ENCODE results near the gene TCL1A. TPM values are rescaled to one million over a fixed set of nuclear protein-coding genes. Genes with fewer than 3 reads are reported as not detected.
"Not testable (repeated sequence)": the region's sequence is repeated elsewhere in the genome, so short reads cannot be mapped to it uniquely, and the experiment has no call there.

Gene TCL1A
- total RNA-seq, 2 experiments from 2014 or later = 0.28 to 0.75 TPM

GRCh38 chr14:95679148-95679815 is 34.6 kb downstream of the TCL1A start:
- ATAC-seq (ENCODE audit: low read depth) = no peak
- Mint-ChIP-seq H3K27me3 (peaks cover 13% of the 10 kb centered on the region), H3K4me3 (no peak overlapping the region), H3K27ac (no peak overlapping the region), H3K9me3 (no peaks in the 10 kb centered on the region), H3K36me3 (no peaks in the 10 kb centered on the region), H3K4me1 (no peaks in the 10 kb centered on the region)
- POLR2A ChIA-PET = no interaction called here
- DNase-seq = no peak

- H3K4me1 Mint-ChIP-seq = no peaks in the 10 kb centered on the region
- POLR2A ChIA-PET = no interaction called here
- no peak overlapping the region for H3K27ac Mint-ChIP-seq
- no peak for ATAC-seq (ENCODE audit: low read depth)
- DNase-seq = no peak
- H3K4me3 Mint-ChIP-seq = no peak overlapping the region
- no peaks in the 10 kb centered on the region for H3K36me3 Mint-ChIP-seq
- H3K27me3 Mint-ChIP-seq = peaks cover 13% of the 10 kb centered on the region
- H3K9me3 Mint-ChIP-seq = no peaks in the 10 kb centered on the region
Observed at GRCh38 chr14:95677179-95677835, 36.6 kb downstream of the TCL1A start.

GRCh38 chr14:95675486-95675885 is 38.4 kb downstream of the TCL1A start:
- Mint-ChIP-seq H3K4me3 (no peak overlapping the region), H3K36me3 (no peaks in the 10 kb centered on the region), H3K9me3 (no peaks in the 10 kb centered on the region), H3K4me1 (no peaks in the 10 kb centered on the region), H3K27me3 (peaks cover 15% of the 10 kb centered on the region), H3K27ac (no peak overlapping the region)
- DNase-seq (no peak), ATAC-seq (ENCODE audit: low read depth) (no peak)
- POLR2A ChIA-PET = no interaction called here

- POLR2A ChIA-PET = no interaction called here
Observed at GRCh38 chr14:95674613-95675012, 39.3 kb downstream of the TCL1A start.

GRCh38 chr14:95668235-95668772 is 45.6 kb downstream of the TCL1A start:
- no peak overlapping the region for H3K4me3 Mint-ChIP-seq
- POLR2A ChIA-PET = no interaction called here
- peaks cover 2% of the 10 kb centered on the region for H3K27me3 Mint-ChIP-seq
- no peaks in the 10 kb centered on the region for H3K9me3 Mint-ChIP-seq
- H3K27ac Mint-ChIP-seq = no peak overlapping the region
- no peaks in the 10 kb centered on the region for H3K4me1 Mint-ChIP-seq
- DNase-seq = no peak
- no peaks in the 10 kb centered on the region for H3K36me3 Mint-ChIP-seq
- ATAC-seq (ENCODE audit: low read depth) = no peak

More at GRCh38 chr14:95674613-95675012, 39.3 kb downstream of the TCL1A start:
- DNase-seq (no peak), ATAC-seq (ENCODE audit: low read depth) (no peak)
- Mint-ChIP-seq H3K9me3 (no peaks in the 10 kb centered on the region), H3K27ac (no peak overlapping the region), H3K36me3 (no peaks in the 10 kb centered on the region), H3K4me1 (no peaks in the 10 kb centered on the region), H3K27me3 (peaks cover 13% of the 10 kb centered on the region), H3K4me3 (no peak overlapping the region)

GRCh38 chr14:95667249-95667693 is 46.7 kb downstream of the TCL1A start:
- DNase-seq (no peak), ATAC-seq (ENCODE audit: low read depth) (no peak)
- Mint-ChIP-seq H3K4me3 (no peak overlapping the region), H3K9me3 (no peaks in the 10 kb centered on the region), H3K36me3 (no peaks in the 10 kb centered on the region), H3K27ac (no peak overlapping the region), H3K27me3 (peaks cover 2% of the 10 kb centered on the region), H3K4me1 (no peaks in the 10 kb centered on the region)
- POLR2A ChIA-PET = no interaction called here

GRCh38 chr14:95666450-95666849 is 47.5 kb downstream of the TCL1A start:
- Mint-ChIP-seq H3K4me3 (no peak overlapping the region), H3K9me3 (no peaks in the 10 kb centered on the region), H3K27me3 (peaks cover under 1% of the 10 kb centered on the region), H3K36me3 (no peaks in the 10 kb centered on the region), H3K4me1 (no peaks in the 10 kb centered on the region), H3K27ac (no peak overlapping the region)
- ATAC-seq (ENCODE audit: low read depth) = no peak
- no peak for DNase-seq
- POLR2A ChIA-PET = no interaction called here

- ATAC-seq (ENCODE audit: low read depth); H3K9me3 Mint-ChIP-seq; H3K4me3 Mint-ChIP-seq; POLR2A ChIA-PET; DNase-seq; H3K27me3 Mint-ChIP-seq; H3K36me3 Mint-ChIP-seq; H3K27ac Mint-ChIP-seq; H3K4me1 Mint-ChIP-seq: not testable (repeated sequence)
Observed at GRCh38 chr14:95665530-95665929, 48.4 kb downstream of the TCL1A start.

- Mint-ChIP-seq H3K27me3 (no peaks in the 10 kb centered on the region), H3K9me3 (no peaks in the 10 kb centered on the region), H3K4me3 (no peak overlapping the region), H3K27ac (no peak overlapping the region), H3K4me1 (no peaks in the 10 kb centered on the region), H3K36me3 (no peaks in the 10 kb centered on the region)
- DNase-seq = no peak
- POLR2A ChIA-PET = no interaction called here
- ATAC-seq (ENCODE audit: low read depth) = no peak
Observed at GRCh38 chr14:95664546-95664945, 49.4 kb downstream of the TCL1A start.

GRCh38 chr14:95664066-95664465 is 49.9 kb downstream of the TCL1A start:
- no peaks in the 10 kb centered on the region for H3K36me3 Mint-ChIP-seq
- POLR2A ChIA-PET = no interaction called here
- DNase-seq (no peak), ATAC-seq (ENCODE audit: low read depth) (no peak)
- no peaks in the 10 kb centered on the region for H3K9me3 Mint-ChIP-seq
- no peak overlapping the region for H3K27ac Mint-ChIP-seq
- H3K4me3 Mint-ChIP-seq = no peak overlapping the region
- no peaks in the 10 kb centered on the region for H3K27me3 Mint-ChIP-seq
- no peaks in the 10 kb centered on the region for H3K4me1 Mint-ChIP-seq

GRCh38 chr14:95663226-95663797 is 50.6 kb downstream of the TCL1A start:
- H3K9me3 Mint-ChIP-seq = no peaks in the 10 kb centered on the region
- H3K27ac Mint-ChIP-seq = no peak overlapping the region
- no peak overlapping the region for H3K4me3 Mint-ChIP-seq
- no peaks in the 10 kb centered on the region for H3K36me3 Mint-ChIP-seq
- no peak for DNase-seq
- POLR2A ChIA-PET = no interaction called here
- no peaks in the 10 kb centered on the region for H3K4me1 Mint-ChIP-seq
- H3K27me3 Mint-ChIP-seq = no peaks in the 10 kb centered on the region
- no peak for ATAC-seq (ENCODE audit: low read depth)

- DNase-seq (no peak), ATAC-seq (ENCODE audit: low read depth) (no peak)
- Mint-ChIP-seq H3K4me3 (no peak overlapping the region), H3K36me3 (no peaks in the 10 kb centered on the region), H3K9me3 (no peaks in the 10 kb centered on the region), H3K4me1 (no peaks in the 10 kb centered on the region), H3K27ac (no peak overlapping the region), H3K27me3 (no peaks in the 10 kb centered on the region)
- POLR2A ChIA-PET = no interaction called here
Observed at GRCh38 chr14:95662376-95663186, 51.3 kb downstream of the TCL1A start.

- POLR2A ChIA-PET = no interaction called here
- H3K27me3 Mint-ChIP-seq = peaks cover 3% of the 10 kb centered on the region
- no peak overlapping the region for H3K27ac Mint-ChIP-seq
- no peaks in the 10 kb centered on the region for H3K36me3 Mint-ChIP-seq
- no peak for DNase-seq
- ATAC-seq (ENCODE audit: low read depth) = no peak
- H3K9me3 Mint-ChIP-seq = no peaks in the 10 kb centered on the region
- no peaks in the 10 kb centered on the region for H3K4me1 Mint-ChIP-seq
- no peak overlapping the region for H3K4me3 Mint-ChIP-seq
Observed at GRCh38 chr14:95660651-95661515, 53.0 kb downstream of the TCL1A start.

Data from activated naive CD8-positive, alpha-beta T cell treated with anti-CD3 and anti-CD28 coated beads, Interleukin-2, amount 10 ng/mL, durations not matched to agents 7 days and 5 days (primary cell).